Neural crest cell (in vitro differentiated cells): ENCODE measurements around the gene SPHK2. TPM values are rescaled to one million over a fixed set of nuclear protein-coding genes. Genes with fewer than 3 reads are reported as not detected.
"Not testable (repeated sequence)": the region's sequence is repeated elsewhere in the genome, so short reads cannot be mapped to it uniquely, and the experiment has no call there.

Experiments used
- DNase-seq: peaks from one replicate; pipeline ENCODE4 v3.0.0; 2021; ENCODE audit warnings: low read depth, mixed read lengths, low spot score
- H3K27ac Mint-ChIP-seq: one replicate; pipeline ENCODE4 v1.8.0; 2021; ENCODE audit warnings: mild to moderate bottlenecking, mixed read lengths; ENCODE audit not compliant: unreplicated experiment
- H3K27me3 Mint-ChIP-seq: 2 replicates; pipeline ENCODE4 v1.8.0; 2021; ENCODE audit warnings: low read depth, mild to moderate bottlenecking, mixed read lengths
- H3K36me3 Mint-ChIP-seq: 2 replicates; pipeline ENCODE4 v1.8.0; 2021; ENCODE audit warnings: low read depth, mild to moderate bottlenecking, mixed read lengths
- H3K4me1 Mint-ChIP-seq: 2 replicates; pipeline ENCODE4 v1.8.0; 2021; ENCODE audit warnings: mixed read lengths
- H3K4me3 Mint-ChIP-seq: one replicate; pipeline ENCODE4 v1.8.0; 2021; ENCODE audit warnings: mild to moderate bottlenecking, mixed read lengths
- H3K9me3 Mint-ChIP-seq: 2 replicates; pipeline ENCODE4 v1.8.0; 2021; ENCODE audit warnings: mixed read lengths
- CTCF ChIP-seq: fragments of 200-600 bp; sonication (generic); conservative IDR thresholded peaks from 2 replicates; pipeline ENCODE4 v1.5.0; 2021; ENCODE audit warnings: antibody characterized with exemption, mild to moderate bottlenecking
- total RNA-seq: library from RNA; stranded (reverse); gene quantifications from 2 replicates; pipeline ENCODE4 v1.2.1, GENCODE V29; 2021

The SPHK2 gene
- total RNA-seq, 1 donor from 2014 or later: 50.3 TPM

GRCh38 chr19:48676487-48676886 is 57.2 kb downstream of the SPHK2 start:
- H3K27ac Mint-ChIP-seq: no peak overlapping the region

GRCh38 chr19:48676887-48677286 is 57.6 kb downstream of the SPHK2 start:
- TF ChIP-seq CTCF: no peak
- Mint-ChIP-seq H3K36me3 (no peaks in the 10 kb centered on the region), H3K27me3 (no peaks in the 10 kb centered on the region), H3K9me3 (no peaks in the 10 kb centered on the region), H3K4me3 (no peak overlapping the region), H3K27ac (no peak overlapping the region), H3K4me1 (peaks cover 21% of the 10 kb centered on the region)
- DNase-seq: no peak

More at GRCh38 chr19:48676487-48676886, 57.2 kb downstream of the SPHK2 start:
- H3K4me3 Mint-ChIP-seq: no peak overlapping the region
- H3K36me3 Mint-ChIP-seq: no peaks in the 10 kb centered on the region
- H3K9me3 Mint-ChIP-seq: no peaks in the 10 kb centered on the region
- no peak for TF ChIP-seq CTCF
- peaks cover 21% of the 10 kb centered on the region for H3K4me1 Mint-ChIP-seq
- DNase-seq: no peak
- H3K27me3 Mint-ChIP-seq: no peaks in the 10 kb centered on the region

- Mint-ChIP-seq H3K4me1 (peaks cover 21% of the 10 kb centered on the region), H3K9me3 (no peaks in the 10 kb centered on the region), H3K36me3 (no peaks in the 10 kb centered on the region), H3K27me3 (no peaks in the 10 kb centered on the region), H3K27ac (no peak overlapping the region), H3K4me3 (no peak overlapping the region)
- no peak for TF ChIP-seq CTCF
- DNase-seq: no peak
These were observed 58.9 kb downstream of the SPHK2 start for GRCh38 chr19:48678201-48678600.

- H3K36me3 Mint-ChIP-seq, DNase-seq, H3K9me3 Mint-ChIP-seq, H3K27me3 Mint-ChIP-seq, H3K27ac Mint-ChIP-seq, H3K4me3 Mint-ChIP-seq: not testable (repeated sequence)
- H3K4me1 Mint-ChIP-seq: peaks cover 12% of the 10 kb centered on the region
These were observed 60.7 kb downstream of the SPHK2 start for GRCh38 chr19:48680006-48680405.

Other genes starting within 250 kb of the SPHK2 start
- 163 and 172 TPM in 2 replicates for gene KDELR1, start 228.0 kb upstream of the SPHK2 start, total RNA-seq
- gene GRIN2D, start 225.8 kb upstream of the SPHK2 start, total RNA-seq: 0.68 and 0.75 TPM in 2 replicates
- 52.1 and 56.1 TPM in 2 replicates for gene GRWD1, start 173.5 kb upstream of the SPHK2 start, total RNA-seq
- 1.5 and 2.0 TPM in 2 replicates for gene KCNJ14, start 163.9 kb upstream of the SPHK2 start, total RNA-seq
- gene CYTH2, start 150.1 kb upstream of the SPHK2 start, total RNA-seq: 172 and 196 TPM in 2 replicates
- gene LMTK3, start 107.7 kb upstream of the SPHK2 start, total RNA-seq: 3.1 and 3.3 TPM in 2 replicates
- not detected in 2 replicates for gene SULT2B1, start 67.3 kb upstream of the SPHK2 start, total RNA-seq
- not detected in 2 replicates for gene SPACA4, start 12.8 kb upstream of the SPHK2 start, total RNA-seq
- 5.9 and 6.1 TPM in 2 replicates for gene FAM83E, start 4.4 kb upstream of the SPHK2 start, total RNA-seq
- 1,772 and 1,774 TPM in 2 replicates for gene RPL18, start 328 bp upstream of the SPHK2 start, total RNA-seq
- gene DBP, start 17.9 kb downstream of the SPHK2 start, total RNA-seq: 4.9 and 5.2 TPM in 2 replicates
- gene CA11, start 26.7 kb downstream of the SPHK2 start, total RNA-seq: 11.4 and 13.0 TPM in 2 replicates
- 0.50 and 0.75 TPM in 2 replicates for gene NTN5, start 53.5 kb downstream of the SPHK2 start, total RNA-seq
- gene FUT2, start 76.5 kb downstream of the SPHK2 start, total RNA-seq: not detected in 2 replicates
- gene MAMSTR, start 100.2 kb downstream of the SPHK2 start, total RNA-seq: 2.4 and 2.6 TPM in 2 replicates
- gene RASIP1, start 121.1 kb downstream of the SPHK2 start, total RNA-seq: 0.59 and 1.0 TPM in 2 replicates
- gene IZUMO1, start 127.4 kb downstream of the SPHK2 start, total RNA-seq: 0.23 TPM in 1 of 2 replicates, not detected in the other
- gene FUT1, start 133.1 kb downstream of the SPHK2 start, total RNA-seq: 0.51 and 0.59 TPM in 2 replicates
- not detected in 2 replicates for gene FGF21, start 136.0 kb downstream of the SPHK2 start, total RNA-seq
- 40.3 and 40.4 TPM in 2 replicates for gene BCAT2, start 191.5 kb downstream of the SPHK2 start, total RNA-seq
- gene HSD17B14, start 217.0 kb downstream of the SPHK2 start, total RNA-seq: 4.2 and 6.6 TPM in 2 replicates
- 38.1 and 41.8 TPM in 2 replicates for gene PLEKHA4, start 249.1 kb downstream of the SPHK2 start, total RNA-seq